Activated CD4-positive, CD25-positive, alpha-beta regulatory T cell (primary cell): ENCODE results near the gene USP47.
"Not testable (repeated sequence)": the region's sequence is repeated elsewhere in the genome, so short reads cannot be mapped to it uniquely, and the experiment has no call there.

ENCODE experiments used
- DNase-seq, 4 experiments: peaks; one replicate each; lab custom pipeline; 2025; lab: John Stamatoyannopoulos, UW

USP47 gene

GRCh38 chr11:11822946-11823345, 18.8 kb upstream of the USP47 start:
- no peak for DNase-seq

- DNase-seq, result no peak
These were observed 15.5 kb upstream of the USP47 start for GRCh38 chr11:11826260-11826659.

- no peak for DNase-seq
These were observed 14.5 kb upstream of the USP47 start for GRCh38 chr11:11827272-11827671.

- DNase-seq, result not testable (repeated sequence)
These were observed 10.4 kb upstream of the USP47 start for GRCh38 chr11:11831406-11831805.

- no peak for DNase-seq
These were observed 5.0 kb upstream of the USP47 start for GRCh38 chr11:11836676-11837231.

- DNase-seq, result no peak
These were observed 2.1 kb upstream of the USP47 start for GRCh38 chr11:11839718-11840117.

- DNase-seq, result no peak
These were observed 553 bp upstream of the USP47 start for GRCh38 chr11:11841116-11841722.

- DNase-seq, result peak; percentile 22 to 49 (median 34)
These were observed 743 bp downstream of the USP47 start for GRCh38 chr11:11842421-11843008.

GRCh38 chr11:11843211-11843621, 1.4 kb downstream of the USP47 start:
- DNase-seq, result no peak

- no peak for DNase-seq
These were observed 1.9 kb downstream of the USP47 start for GRCh38 chr11:11843642-11844041.

GRCh38 chr11:11844272-11844671, 2.5 kb downstream of the USP47 start:
- DNase-seq, result no peak

GRCh38 chr11:11845071-11845470, 3.3 kb downstream of the USP47 start:
- no peak for DNase-seq

- DNase-seq, result no peak
These were observed 3.8 kb downstream of the USP47 start for GRCh38 chr11:11845551-11845950.

GRCh38 chr11:11847082-11847481, 5.3 kb downstream of the USP47 start:
- no peak for DNase-seq

- peak in 3 of 4 experiments; percentile 14 to 32 (median 26) for DNase-seq
These were observed 7.3 kb downstream of the USP47 start for GRCh38 chr11:11848891-11849746.

GRCh38 chr11:11850668-11851067, 8.9 kb downstream of the USP47 start:
- DNase-seq, result no peak

GRCh38 chr11:11856638-11857037, 14.9 kb downstream of the USP47 start:
- no peak for DNase-seq

GRCh38 chr11:11857769-11858168, 16.0 kb downstream of the USP47 start:
- no peak for DNase-seq

- DNase-seq, result no peak
These were observed 16.9 kb downstream of the USP47 start for GRCh38 chr11:11858676-11859075.

GRCh38 chr11:11860103-11860979, 18.6 kb downstream of the USP47 start:
- DNase-seq, result no peak

GRCh38 chr11:11862999-11863398, 21.2 kb downstream of the USP47 start:
- no peak for DNase-seq

- no peak for DNase-seq
These were observed 22.6 kb downstream of the USP47 start for GRCh38 chr11:11864332-11864731.
